ENCODE data around the gene MYL3. TPM values are rescaled to one million over a fixed set of nuclear protein-coding genes. Genes with fewer than 3 reads are reported as not detected.

The MYL3 gene
- total RNA-seq, 3 donors from 2014 or later (not counting 1 experiment from before 2014, with no cell fraction given): not detected

GRCh38 chr3:46844881-46845312 lies 18.3 kb downstream of the MYL3 start:
- Histone ChIP-seq H3K36me3 (ENCODE audit: control insufficient read depth, insufficient read depth, low read length) (no peaks in the 10 kb centered on the region), H3K27ac (ENCODE audit: low read length) (peak overlapping the region; percentile 27), H3K4me1 (ENCODE audit: control insufficient read depth, insufficient read depth, low read length) (peaks cover 18% of the 10 kb centered on the region), H3K4me3 (ENCODE audit: low read length) (peak overlapping the region; percentile 68), H3K9me3 (ENCODE audit: control insufficient read depth, insufficient read depth, low read length) (peaks cover 6% of the 10 kb centered on the region), H3K27me3 (ENCODE audit: control insufficient read depth, insufficient read depth, low read length) (no peaks in the 10 kb centered on the region)
- Mint-ChIP-seq H3K27ac (peak overlapping the region in 1 of 2 donors; percentile 91), H3K36me3 (peaks cover 22% of the 10 kb centered on the region), H3K4me1 (peaks cover 0 to 14% of the 10 kb centered on the region in 2 donors), H3K9me3 (peaks cover 8 to 9% of the 10 kb centered on the region in 2 donors), H3K27me3 (ENCODE audit: low read depth in 2 of 2) (no peaks in the 10 kb centered on the region), H3K4me3 (peak overlapping the region; percentile 84)
- TF ChIP-seq CTCF (IDR thresholded peaks at IDR 0.05): no peak
- intact Hi-C loops (cut with micrococcal nuclease): loop anchor here (2.0 kb wide), 1 partner anchor 16 kb away; no protein-coding TSS in a partner anchor
- 53% methylated on average over 11 of the region's 11 CpGs for WGBS (ENCODE audit: insufficient coverage)
- DNase-seq (no peak), ATAC-seq (no peak)

GRCh38 chr3:46844397-46844796 lies 18.8 kb downstream of the MYL3 start:
- Mint-ChIP-seq H3K27ac (peak overlapping the region in 1 of 2 donors; percentile 91), H3K9me3 (peaks cover 8 to 9% of the 10 kb centered on the region in 2 donors), H3K4me3 (peak overlapping the region; percentile 84), H3K36me3 (peaks cover 23% of the 10 kb centered on the region), H3K27me3 (ENCODE audit: low read depth in 2 of 2) (no peaks in the 10 kb centered on the region), H3K4me1 (peaks cover 0 to 14% of the 10 kb centered on the region in 2 donors)
- peaks cover 18% of the 10 kb centered on the region for H3K4me1 ChIP-seq (ENCODE audit: control insufficient read depth, insufficient read depth, low read length)
- no peaks in the 10 kb centered on the region for H3K36me3 ChIP-seq (ENCODE audit: control insufficient read depth, insufficient read depth, low read length)
- H3K9me3 ChIP-seq (ENCODE audit: control insufficient read depth, insufficient read depth, low read length): peaks cover 7% of the 10 kb centered on the region
- 93% methylated on average over 3 of the region's 3 CpGs for WGBS (ENCODE audit: insufficient coverage)
- H3K27me3 ChIP-seq (ENCODE audit: control insufficient read depth, insufficient read depth, low read length): no peaks in the 10 kb centered on the region
- intact Hi-C loops (cut with micrococcal nuclease): loop anchor here (2.0 kb wide), 1 partner anchor 16 kb away; no protein-coding TSS in a partner anchor
- DNase-seq (no peak), ATAC-seq (no peak)
- TF ChIP-seq CTCF (IDR thresholded peaks at IDR 0.05): no peak
- no peak overlapping the region for H3K27ac ChIP-seq (ENCODE audit: low read length)
- H3K4me3 ChIP-seq (ENCODE audit: low read length): no peak overlapping the region

DNA sequence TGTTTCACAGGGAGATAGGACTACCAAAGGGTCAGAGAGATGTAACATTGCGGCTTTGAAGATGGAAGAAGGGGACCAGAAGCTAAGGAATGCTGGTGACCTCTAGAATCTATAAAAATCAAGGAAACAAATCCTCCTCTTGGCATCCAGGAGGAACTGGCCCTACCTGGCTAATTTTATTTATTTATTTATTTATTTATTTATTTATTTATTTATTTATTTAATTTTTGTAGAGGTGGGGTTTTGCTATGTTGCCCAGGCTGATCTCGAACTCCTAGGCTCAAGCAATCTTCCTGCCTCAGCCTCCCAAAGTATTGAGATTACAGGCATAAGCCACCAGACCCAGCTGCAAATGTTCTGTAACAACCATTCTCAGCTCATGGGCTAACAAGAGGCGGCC lies 19.7 kb downstream of the MYL3 start:
- DNase-seq (no peak), ATAC-seq (no peak)
- Mint-ChIP-seq H3K9me3 (peaks cover 9 to 15% of the 10 kb centered on the region in 2 donors), H3K4me3 (no peak overlapping the region), H3K27ac (no peak overlapping the region), H3K4me1 (peaks cover 0 to 14% of the 10 kb centered on the region in 2 donors), H3K36me3 (peaks cover 32% of the 10 kb centered on the region), H3K27me3 (ENCODE audit: low read depth in 2 of 2) (no peaks in the 10 kb centered on the region)
- H3K36me3 ChIP-seq (ENCODE audit: control insufficient read depth, insufficient read depth, low read length): no peaks in the 10 kb centered on the region
- no peak overlapping the region for H3K27ac ChIP-seq (ENCODE audit: low read length)
- TF ChIP-seq CTCF (IDR thresholded peaks at IDR 0.05): no peak
- H3K9me3 ChIP-seq (ENCODE audit: control insufficient read depth, insufficient read depth, low read length): peaks cover 12% of the 10 kb centered on the region
- intact Hi-C loops (cut with micrococcal nuclease): no loop called here
- WGBS (ENCODE audit: insufficient coverage): 100% methylated on average over 2 of the region's 3 CpGs
- H3K27me3 ChIP-seq (ENCODE audit: control insufficient read depth, insufficient read depth, low read length): no peaks in the 10 kb centered on the region
- no peak overlapping the region for H3K4me3 ChIP-seq (ENCODE audit: low read length)
- H3K4me1 ChIP-seq (ENCODE audit: control insufficient read depth, insufficient read depth, low read length): peaks cover 18% of the 10 kb centered on the region

GRCh38 chr3:46840491-46840890 lies 22.8 kb downstream of the MYL3 start:
- no peak overlapping the region for H3K4me3 Mint-ChIP-seq
- DNase-seq (no peak), ATAC-seq (no peak)
- no peak for TF ChIP-seq CTCF (IDR thresholded peaks at IDR 0.05)
- H3K27me3 Mint-ChIP-seq (ENCODE audit: low read depth in 2 of 2): no peaks in the 10 kb centered on the region
- H3K36me3 Mint-ChIP-seq: peaks cover 39% of the 10 kb centered on the region
- peaks cover 10 to 18% of the 10 kb centered on the region in 2 donors for H3K9me3 Mint-ChIP-seq
- H3K27me3 ChIP-seq (ENCODE audit: control insufficient read depth, insufficient read depth, low read length): no peaks in the 10 kb centered on the region
- peaks cover 0 to 12% of the 10 kb centered on the region in 2 donors for H3K4me1 Mint-ChIP-seq
- intact Hi-C loops (cut with micrococcal nuclease): no loop called here
- H3K4me1 ChIP-seq (ENCODE audit: control insufficient read depth, insufficient read depth, low read length): peaks cover 6% of the 10 kb centered on the region
- H3K4me3 ChIP-seq (ENCODE audit: low read length): no peak overlapping the region
- no peaks in the 10 kb centered on the region for H3K36me3 ChIP-seq (ENCODE audit: control insufficient read depth, insufficient read depth, low read length)
- H3K27ac ChIP-seq (ENCODE audit: low read length): no peak overlapping the region
- WGBS (ENCODE audit: insufficient coverage): no CpG with 5 or more reads among the region's 1 CpG
- peaks cover 16% of the 10 kb centered on the region for H3K9me3 ChIP-seq (ENCODE audit: control insufficient read depth, insufficient read depth, low read length)
- H3K27ac Mint-ChIP-seq: no peak overlapping the region

Data from natural killer cell (primary cell).